HG02759 (cell line): ENCODE data around the gene MYL6.
"Not testable (repeated sequence)": the region's sequence is repeated elsewhere in the genome, so short reads cannot be mapped to it uniquely, and the experiment has no call there.

Experiments used
- ATAC-seq: cut with Tn5 transposase; IDR thresholded peaks from one replicate; pipeline ENCODE4 v1.9.1; 2021; ENCODE audit warnings: mild to moderate bottlenecking, moderate library complexity; ENCODE audit not compliant: unreplicated experiment

MYL6 gene

GRCh38 chr12:56158029-56158925 lies at the start of gene MYL6:
MYL6 (plus strand) TSS chr12:56158359; CDS start chr12:56158402, 43 bp downstream.
- peak; percentile 89 for ATAC-seq

GRCh38 chr12:56110571-56110970 lies 47.6 kb upstream of the MYL6 start:
- ATAC-seq, result no peak

- no peak for ATAC-seq
Measured at GRCh38 chr12:56114084-56114483, 44.1 kb upstream of the MYL6 start.

DNA sequence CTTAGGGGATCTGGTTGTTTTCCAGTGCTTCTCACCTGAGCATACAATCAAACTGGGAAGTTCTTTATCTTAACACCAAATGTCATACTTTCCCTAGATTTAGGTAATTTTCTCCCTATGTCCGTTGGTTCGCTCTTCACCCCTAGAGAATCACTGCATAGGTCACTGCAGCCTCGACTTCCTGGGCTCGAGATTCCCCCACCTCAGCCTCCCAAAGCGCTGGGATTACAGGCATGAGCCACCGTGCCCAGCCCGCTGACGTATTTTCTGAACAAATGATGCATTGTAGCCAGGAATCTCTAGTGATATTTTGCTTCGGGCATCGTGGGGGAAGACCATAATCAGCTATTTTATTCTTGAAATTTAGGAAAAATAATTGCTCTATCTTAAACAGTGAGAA lies 42.8 kb upstream of the MYL6 start:
- no peak for ATAC-seq

DNA sequence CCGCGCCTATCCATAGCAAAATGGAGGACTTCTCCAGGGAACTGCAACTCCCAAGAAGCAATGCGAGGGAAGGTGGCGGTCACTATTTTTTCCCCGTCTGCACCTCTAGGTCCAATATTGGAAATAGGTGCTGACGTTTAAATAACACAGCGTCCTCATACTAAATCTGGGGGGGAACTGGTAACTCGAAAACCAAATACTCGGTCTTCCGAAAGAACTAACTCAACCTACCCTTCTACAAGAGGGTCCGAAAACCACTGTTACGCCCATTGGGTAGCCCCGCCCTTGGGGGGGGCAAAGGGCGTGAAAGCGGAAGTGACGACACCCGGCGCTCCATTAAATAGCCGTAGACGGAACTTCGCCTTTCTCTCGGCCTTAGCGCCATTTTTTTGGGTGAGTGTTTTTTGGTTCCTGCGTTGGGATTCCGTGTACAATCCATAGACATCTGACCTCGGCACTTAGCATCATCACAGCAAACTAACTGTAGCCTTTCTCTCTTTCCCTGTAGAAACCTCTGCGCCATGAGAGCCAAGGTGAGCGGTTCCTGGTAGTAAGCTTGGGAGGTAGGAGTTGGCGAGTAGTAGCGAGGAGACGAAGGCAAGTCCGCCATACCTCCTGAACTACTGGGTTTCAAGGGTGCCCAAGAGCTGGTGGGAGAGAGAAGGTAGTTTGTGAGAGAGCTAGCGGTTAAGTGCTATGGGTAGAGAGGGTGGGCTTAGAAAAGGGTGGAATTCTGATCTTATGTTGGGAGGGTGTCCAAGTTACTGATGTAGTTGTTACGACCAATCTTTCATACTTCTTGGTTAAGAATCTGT lies 41.7 kb upstream of the MYL6 start, which contains the start of gene RPL41:
TSS of gene RPL41 (plus strand) at position 367 of the 815 bp plus-strand sequence.
- peak; percentile 47 for ATAC-seq

- ATAC-seq, result not testable (repeated sequence)
Measured at GRCh38 chr12:56117082-56117706, 41.0 kb upstream of the MYL6 start.

DNA sequence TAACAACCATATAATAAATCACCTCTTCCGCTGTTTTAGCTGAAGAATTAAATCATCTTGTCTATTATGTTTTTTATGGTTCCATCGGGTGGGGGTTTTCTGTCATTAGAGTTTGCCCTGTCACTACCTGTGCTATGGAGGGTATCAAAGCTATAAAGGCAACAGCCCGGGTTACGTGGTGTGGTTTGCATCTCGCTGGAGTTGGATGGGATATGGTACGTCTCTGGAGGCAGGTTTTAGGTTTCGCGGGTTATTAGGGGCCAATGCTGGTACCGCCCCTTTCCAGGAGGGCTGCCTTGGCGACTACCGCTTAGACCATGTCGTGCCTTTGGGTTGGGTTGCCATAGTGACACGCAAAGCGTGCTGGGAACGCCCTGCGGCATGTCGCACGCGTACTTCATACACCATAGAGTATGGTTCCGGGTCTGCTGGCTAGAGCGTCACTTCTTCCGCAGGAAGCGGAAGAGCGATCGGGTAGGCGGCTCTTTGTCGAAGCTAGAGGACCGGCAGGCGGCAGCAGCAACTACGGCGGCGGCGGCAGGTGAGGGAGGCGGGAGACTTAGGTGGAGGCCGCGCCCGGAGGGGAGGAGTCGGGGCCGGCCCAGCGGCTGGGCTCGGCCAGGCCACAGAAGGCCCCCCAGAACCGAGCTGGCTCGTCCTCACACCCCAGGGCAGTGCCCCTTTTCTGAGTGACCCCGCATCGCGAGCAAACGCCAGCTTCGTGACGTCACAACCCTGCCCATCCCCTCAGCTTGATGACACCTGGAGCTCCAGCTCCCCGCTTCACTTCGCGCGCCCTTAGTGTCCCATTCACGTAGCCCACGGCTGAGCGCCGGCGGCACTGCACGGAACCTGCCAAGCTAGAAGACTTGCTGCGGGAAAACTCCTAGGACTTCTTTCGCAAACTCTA lies 40.1 kb upstream of the MYL6 start, which contains the start of gene ZC3H10:
TSS of gene ZC3H10 (plus strand) at position 489 of the 910 bp plus-strand sequence. CDS start 2,297 bp downstream, outside the sequence.
- ATAC-seq, result peak; percentile 86

DNA sequence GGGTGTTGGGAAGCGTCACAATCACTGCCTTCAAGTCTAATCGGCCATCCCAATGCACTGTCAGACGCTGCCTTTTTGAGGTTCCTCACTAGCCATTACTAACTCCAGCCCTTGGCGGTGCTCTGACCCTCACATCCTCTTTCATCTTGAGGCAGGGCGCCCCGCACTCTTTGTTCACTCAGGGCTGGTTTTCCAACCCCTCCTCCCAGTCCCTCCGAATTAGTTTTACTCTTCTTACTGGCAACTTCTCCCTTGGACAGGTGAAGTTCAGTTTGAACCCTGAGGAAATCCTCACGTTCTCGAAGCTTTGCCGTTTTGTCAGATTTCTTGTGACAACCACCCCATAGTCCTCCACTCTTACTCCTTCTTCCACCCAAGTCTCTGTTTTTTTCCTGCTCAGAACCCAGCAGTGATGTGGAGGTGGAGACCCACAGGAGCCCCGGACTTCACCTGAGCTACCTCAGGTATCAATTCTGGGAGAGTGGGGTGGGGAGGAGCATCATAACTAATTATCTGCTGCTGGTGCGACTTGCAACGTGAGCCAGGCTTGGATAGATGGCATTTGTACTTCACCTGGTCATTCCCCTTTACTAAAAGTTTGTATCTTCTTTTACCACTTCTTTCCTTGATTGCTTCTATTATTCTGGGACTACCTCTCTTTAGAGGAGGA lies 39.3 kb upstream of the MYL6 start:
- ATAC-seq, result no peak

DNA sequence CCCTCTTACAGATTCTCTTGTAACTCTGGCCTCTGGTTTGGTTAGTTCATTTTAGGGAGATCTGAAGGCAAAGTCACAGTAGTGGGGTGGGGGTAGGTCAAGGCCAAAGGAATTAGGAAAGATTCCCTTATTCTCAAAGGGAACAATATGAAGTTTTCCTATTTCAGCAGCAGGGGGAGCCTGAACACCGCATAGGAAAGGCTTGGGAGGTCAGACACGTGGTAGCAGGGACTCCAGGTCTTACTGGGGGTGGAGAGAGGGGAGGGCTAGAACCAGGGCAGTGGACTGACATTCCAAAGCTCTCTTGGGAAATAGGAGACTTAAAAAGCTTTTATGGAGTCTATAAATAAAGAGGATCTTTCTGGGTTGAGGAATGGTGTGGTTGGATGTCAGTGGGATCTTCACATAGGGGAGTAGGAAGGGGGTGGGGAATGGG lies 38.8 kb upstream of the MYL6 start:
- no peak for ATAC-seq

DNA sequence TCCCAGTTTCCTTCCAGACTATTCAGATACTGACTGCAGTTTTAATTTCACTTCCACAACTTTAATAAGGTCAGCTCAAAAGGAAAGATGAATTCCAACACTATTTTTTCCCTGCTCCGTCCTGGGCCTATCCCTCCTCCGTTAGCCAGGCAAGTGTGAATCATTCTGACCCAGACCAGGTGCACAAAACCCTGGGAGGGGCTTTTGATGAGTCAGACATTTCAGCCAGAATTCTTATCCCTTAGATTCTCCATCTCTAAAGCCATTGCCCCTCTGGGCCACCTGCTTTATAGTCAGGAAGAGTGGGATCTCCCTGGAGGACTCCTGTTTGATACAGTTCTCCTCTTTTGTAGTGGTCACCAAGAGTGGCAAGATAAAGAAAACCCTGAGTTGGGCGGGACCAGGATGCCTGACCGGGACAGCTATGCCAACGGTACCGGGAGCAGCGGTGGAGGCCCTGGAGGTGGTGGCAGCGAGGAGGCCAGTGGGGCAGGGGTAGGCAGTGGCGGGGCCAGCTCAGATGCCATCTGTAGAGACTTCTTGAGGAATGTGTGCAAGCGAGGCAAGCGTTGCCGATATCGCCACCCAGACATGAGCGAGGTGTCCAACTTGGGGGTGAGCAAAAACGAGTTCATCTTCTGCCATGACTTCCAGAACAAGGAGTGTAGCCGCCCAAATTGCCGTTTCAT lies 37.9 kb upstream of the MYL6 start:
- no peak for ATAC-seq

DNA sequence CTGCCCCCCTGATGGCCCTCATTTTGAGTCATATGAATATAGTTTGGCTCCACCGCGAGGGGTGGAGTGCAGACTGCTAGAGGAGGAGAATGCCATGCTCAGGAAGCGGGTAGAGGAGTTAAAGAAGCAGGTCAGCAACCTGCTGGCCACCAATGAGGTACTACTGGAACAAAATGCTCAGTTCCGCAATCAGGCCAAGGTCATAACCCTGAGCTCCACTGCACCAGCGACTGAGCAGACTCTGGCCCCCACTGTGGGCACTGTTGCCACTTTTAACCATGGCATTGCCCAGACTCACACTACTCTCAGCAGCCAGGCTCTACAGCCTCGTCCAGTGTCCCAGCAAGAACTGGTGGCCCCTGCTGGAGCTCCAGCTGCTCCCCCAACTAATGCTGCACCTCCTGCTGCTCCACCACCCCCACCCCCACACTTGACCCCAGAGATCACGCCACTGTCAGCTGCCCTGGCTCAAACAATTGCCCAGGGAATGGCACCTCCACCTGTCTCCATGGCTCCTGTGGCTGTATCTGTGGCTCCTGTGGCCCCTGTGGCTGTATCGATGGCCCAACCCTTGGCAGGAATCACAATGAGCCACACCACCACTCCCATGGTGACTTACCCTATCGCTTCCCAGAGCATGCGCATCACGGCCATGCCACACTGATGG lies 36.8 kb upstream of the MYL6 start:
- ATAC-seq, result no peak

DNA sequence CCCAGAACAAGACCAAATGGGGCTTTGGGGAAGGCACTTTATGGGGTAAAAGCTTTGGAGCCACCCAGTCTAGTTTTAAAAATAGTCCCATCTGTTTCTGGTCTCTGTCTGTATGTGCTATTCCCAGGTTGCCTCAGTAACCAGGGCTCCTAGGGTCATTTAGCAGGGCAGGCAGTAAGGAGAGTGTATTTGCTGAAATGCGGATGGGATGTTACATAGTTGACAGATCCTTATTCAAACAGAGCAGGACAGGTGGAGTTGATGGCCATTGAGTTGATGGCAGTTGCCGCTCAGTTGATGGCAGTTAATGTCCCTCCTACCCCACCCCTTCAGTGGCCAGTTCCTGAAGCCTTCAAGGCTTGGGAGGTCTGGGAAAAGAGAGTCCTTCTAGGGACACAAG lies 35.5 kb upstream of the MYL6 start:
- ATAC-seq, result no peak

GRCh38 chr12:56124133-56124532 lies 34.0 kb upstream of the MYL6 start:
- no peak for ATAC-seq

DNA sequence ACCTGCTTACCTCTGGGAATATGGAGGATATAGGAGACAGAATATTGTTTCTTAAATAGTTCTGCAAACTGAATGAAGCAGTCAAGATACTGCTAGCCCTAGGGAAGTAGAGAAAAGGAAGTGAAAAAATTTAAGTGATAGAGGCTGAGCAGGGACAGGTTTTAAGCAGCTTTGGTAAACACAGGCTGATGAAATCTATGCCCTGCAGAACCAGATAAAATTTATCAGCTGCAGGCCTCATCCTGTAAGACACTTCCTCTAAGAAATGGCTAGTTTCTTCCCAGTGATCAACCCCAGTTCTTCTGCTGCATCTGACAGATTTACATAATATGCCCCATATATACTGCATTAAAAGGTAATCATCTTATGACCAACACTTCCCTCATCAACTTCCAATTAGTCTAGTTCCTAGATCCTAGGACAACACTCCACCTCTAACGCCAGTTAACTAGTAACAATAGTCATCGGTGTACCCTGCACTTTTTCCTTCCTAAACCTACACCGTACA lies 31.4 kb upstream of the MYL6 start:
- ATAC-seq, result no peak

GRCh38 chr12:56127485-56127887 lies 30.7 kb upstream of the MYL6 start:
- no peak for ATAC-seq

DNA sequence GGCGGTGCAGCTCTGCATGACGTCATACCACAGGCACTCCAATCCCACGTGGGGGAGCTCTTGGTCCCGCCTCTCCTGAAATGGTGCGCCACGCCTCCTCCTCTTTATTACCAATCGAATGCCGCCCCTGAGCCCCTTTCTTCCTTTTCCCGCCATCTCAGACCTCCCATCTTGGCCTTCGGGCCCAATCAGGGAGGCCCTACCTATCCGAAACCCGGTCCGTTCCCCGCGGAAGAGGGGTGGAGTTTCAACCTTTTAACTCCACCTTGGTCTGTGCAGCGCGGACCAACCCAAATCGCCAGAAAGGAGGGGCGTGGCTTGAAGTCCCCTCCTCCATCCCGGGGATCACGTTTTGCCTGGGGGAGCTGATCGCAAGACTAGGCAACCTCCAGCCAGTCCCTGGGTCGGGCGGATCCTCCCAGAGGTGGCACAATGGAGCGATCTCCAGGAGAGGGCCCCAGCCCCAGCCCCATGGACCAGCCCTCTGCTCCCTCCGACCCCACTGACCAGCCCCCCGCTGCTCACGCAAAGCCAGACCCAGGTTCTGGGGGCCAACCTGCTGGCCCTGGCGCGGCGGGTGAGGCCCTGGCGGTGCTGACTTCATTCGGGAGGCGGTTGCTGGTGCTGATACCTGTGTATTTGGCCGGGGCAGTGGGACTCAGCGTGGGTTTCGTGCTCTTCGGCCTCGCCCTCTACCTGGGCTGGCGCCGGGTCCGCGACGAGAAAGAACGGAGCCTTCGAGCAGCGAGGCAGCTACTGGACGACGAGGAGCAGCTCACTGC lies 30.1 kb upstream of the MYL6 start, which contains the start of gene ESYT1:
TSS of gene ESYT1 (plus strand) at position 380 of the 782 bp plus-strand sequence. CDS start at position 433, 53 bp downstream.
- peak; percentile 89 for ATAC-seq

DNA sequence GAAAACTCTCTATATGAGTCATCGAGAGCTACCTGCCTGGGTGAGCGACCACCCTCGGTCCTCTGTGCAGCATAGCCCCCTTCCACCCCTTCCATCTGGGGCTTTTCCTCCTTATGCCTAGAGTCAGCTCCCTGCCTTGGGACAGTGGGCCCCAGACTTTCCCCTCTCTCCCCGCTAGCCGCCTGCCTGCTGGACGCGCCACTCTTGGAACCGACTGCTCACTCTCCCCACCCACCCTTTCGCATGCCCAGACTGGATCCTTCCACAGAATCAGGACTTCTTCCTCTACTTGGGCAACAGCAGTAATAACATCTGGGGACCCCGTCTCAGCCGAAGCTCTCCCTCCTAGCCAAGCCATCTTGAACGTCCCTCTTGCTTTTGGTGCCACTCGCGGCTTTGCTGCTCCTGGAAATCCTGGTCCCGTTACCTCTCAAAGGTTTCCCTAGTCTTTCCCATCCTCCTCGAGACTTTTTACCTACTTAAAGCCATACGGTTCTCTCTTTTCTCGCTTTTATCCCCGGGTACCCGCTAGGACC lies 29.4 kb upstream of the MYL6 start:
- no peak for ATAC-seq
